Coronary artery (tissue), 2 donors: ENCODE results near the gene LRRC49.

ENCODE experiments used
- DNase-seq: peaks from one replicate; pipeline ENCODE4 v3.0.0-alpha.2; 2017; ENCODE audit warnings: low spot score
- H3K27ac ChIP-seq, 2 donors: fragments of 200-600 bp; sonication (generic); one replicate each; pipeline ENCODE4 v1.5.1; 2016 to 2019
- H3K4me3 ChIP-seq: fragments of 200-600 bp; sonication (generic); 2 replicates; pipeline ENCODE4 v1.5.1; 2016; ENCODE audit warnings: mild to moderate bottlenecking, moderate library complexity
- TF ChIP-seq, protein P1 (sequence below): fragments of 200-600 bp; sonication (generic); IDR thresholded peaks from one replicate; pipeline ENCODE4 v1.5.1; 2019; ENCODE audit warnings: antibody characterized with exemption

The LRRC49 gene

DNA sequence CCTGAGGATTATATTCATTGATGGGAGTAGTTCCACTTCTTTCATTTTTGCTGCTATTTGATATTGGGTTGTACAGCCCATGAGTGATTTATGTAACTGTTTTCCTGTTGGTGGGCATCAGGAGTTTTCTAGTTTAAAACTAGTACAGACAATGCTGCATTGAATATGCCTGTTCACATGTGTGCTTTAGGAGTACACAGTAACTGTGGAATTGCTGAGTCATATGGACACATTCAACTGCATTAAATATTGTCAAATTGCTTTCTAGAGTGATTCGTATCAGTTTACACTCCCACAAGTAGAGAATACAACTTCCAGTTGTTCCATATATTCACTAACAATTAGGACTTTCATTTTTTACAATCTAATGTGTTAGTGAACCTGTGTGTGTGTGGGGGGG, 162.8 kb downstream of the LRRC49 start:
- Histone ChIP-seq H3K27ac (no peak overlapping the region), H3K4me3 (no peak overlapping the region)
- TF ChIP-seq, protein P1, sequence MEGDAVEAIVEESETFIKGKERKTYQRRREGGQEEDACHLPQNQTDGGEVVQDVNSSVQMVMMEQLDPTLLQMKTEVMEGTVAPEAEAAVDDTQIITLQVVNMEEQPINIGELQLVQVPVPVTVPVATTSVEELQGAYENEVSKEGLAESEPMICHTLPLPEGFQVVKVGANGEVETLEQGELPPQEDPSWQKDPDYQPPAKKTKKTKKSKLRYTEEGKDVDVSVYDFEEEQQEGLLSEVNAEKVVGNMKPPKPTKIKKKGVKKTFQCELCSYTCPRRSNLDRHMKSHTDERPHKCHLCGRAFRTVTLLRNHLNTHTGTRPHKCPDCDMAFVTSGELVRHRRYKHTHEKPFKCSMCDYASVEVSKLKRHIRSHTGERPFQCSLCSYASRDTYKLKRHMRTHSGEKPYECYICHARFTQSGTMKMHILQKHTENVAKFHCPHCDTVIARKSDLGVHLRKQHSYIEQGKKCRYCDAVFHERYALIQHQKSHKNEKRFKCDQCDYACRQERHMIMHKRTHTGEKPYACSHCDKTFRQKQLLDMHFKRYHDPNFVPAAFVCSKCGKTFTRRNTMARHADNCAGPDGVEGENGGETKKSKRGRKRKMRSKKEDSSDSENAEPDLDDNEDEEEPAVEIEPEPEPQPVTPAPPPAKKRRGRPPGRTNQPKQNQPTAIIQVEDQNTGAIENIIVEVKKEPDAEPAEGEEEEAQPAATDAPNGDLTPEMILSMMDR, result no peak
- no peak for DNase-seq

- TF ChIP-seq, protein P1, result no peak
- DNase-seq, result no peak
- Histone ChIP-seq H3K4me3 (no peak overlapping the region), H3K27ac (no peak overlapping the region)
Measured at GRCh38 chr15:71056111-71056510, 163.5 kb downstream of the LRRC49 start.

DNA sequence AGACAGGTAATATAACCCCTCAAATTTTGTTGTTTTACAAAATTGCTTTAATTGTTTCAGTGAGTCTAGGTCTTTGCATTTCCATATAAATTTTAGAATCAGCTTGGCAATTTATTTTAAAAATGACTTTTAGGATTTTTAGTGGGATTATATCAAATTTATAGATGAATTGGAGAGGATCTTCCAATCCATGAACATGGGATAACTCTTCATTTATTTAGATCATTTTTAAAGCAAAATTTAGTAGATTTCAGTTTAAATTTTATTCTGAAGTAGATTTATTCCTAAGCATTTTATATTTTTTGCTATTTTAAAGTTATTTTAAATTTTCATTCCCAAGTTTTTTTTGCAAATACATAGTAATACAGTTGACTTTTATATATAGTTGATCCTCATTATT, 164.5 kb downstream of the LRRC49 start:
- no peak for DNase-seq
- TF ChIP-seq, protein P1, result no peak
- no peak overlapping the region for H3K27ac ChIP-seq
- no peak overlapping the region for H3K4me3 ChIP-seq

GRCh38 chr15:71057581-71057980, 165.0 kb downstream of the LRRC49 start:
- TF ChIP-seq, protein P1, result no peak
- no peak for DNase-seq
- Histone ChIP-seq H3K4me3 (no peak overlapping the region), H3K27ac (no peak overlapping the region)

- TF ChIP-seq, protein P1, result no peak
- no peak for DNase-seq
- H3K4me3 ChIP-seq, result no peak overlapping the region
- no peak overlapping the region for H3K27ac ChIP-seq
Measured at GRCh38 chr15:71060983-71061382, 168.4 kb downstream of the LRRC49 start.

GRCh38 chr15:71066983-71067382, 174.4 kb downstream of the LRRC49 start:
- TF ChIP-seq, protein P1, result no peak
- DNase-seq, result no peak
- H3K4me3 ChIP-seq, result no peak overlapping the region
- H3K27ac ChIP-seq, result no peak overlapping the region

- DNase-seq, result no peak
- Histone ChIP-seq H3K27ac (no peak overlapping the region), H3K4me3 (no peak overlapping the region)
- TF ChIP-seq, protein P1, result no peak
Measured at GRCh38 chr15:71069693-71070092, 177.1 kb downstream of the LRRC49 start.
